Measurements from ENCODE around the gene TMIGD1.

GRCh38 chr17:30382345-30382744 lies 48.5 kb upstream of the TMIGD1 start:
- TF ChIP-seq CTCF (IDR thresholded peaks at IDR 0.05; ENCODE audit: extremely low read depth in 1 of 2, insufficient read depth in 1 of 2, low read depth in 1 of 2, low read length in 2 of 2) (no peak), POLR2A (IDR thresholded peaks at IDR 0.05; ENCODE audit: low read depth, low read length) (no peak), MYC (IDR thresholded peaks at IDR 0.05; ENCODE audit: low read depth, low read length) (no peak), POLR2AphosphoS5 (IDR thresholded peaks at IDR 0.05; ENCODE audit: insufficient read depth, low read depth, low read length) (no peak), JUN (IDR thresholded peaks at IDR 0.05; ENCODE audit: borderline replicate concordance, insufficient read depth, insufficient read length, low read depth) (no peak)
